ENCODE results near the gene TPCN2.

TPCN2 gene

DNA sequence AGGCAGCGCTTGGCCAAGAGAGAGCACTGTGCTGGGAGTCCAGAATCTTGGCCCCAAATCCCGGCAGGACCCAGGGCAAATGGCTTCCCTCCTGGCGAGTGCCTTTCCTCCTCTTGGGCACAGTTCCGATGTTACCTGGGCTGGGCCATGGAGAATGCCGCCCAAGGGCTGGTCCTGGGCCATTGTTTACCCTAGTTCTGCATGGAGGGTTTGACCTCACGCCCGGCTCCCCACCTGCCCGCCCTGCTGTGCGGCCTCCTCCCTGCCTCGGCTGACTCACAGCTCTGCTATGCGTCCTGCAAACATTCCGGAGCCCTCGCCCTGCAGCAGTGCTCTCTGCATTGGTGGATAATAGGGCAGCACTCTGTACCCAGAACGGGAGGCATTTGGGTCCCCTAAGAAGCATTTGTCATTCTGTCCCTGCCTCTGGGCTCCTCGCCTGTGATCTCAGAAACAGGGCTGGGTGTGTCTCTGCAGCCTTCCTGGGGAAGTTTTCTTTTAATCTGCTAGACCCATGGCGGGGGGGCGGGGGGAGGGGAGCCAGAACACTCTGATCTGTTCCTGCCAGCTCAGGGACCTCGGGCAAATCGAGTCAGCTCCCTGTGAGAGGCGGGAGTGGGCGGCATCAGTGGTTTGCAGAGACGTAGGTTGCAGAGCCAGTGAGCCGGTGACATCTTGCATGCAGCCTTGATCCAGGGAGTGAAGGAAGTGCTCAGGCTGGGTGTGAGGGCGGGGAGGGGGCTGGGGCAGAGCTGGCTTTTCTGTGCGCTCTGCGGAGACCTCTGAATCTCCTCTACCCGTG is 74.1 kb downstream of the TPCN2 start:
- H3K4me3 ChIP-seq (ENCODE audit: low read length) = peak overlapping the region; percentile 9
- no peak overlapping the region for H3K9ac ChIP-seq (ENCODE audit: low read length)
- peaks cover 4% of the 10 kb centered on the region for H3K4me1 ChIP-seq (ENCODE audit: control insufficient read depth, insufficient read depth, low read length)
- H3K36me3 ChIP-seq (ENCODE audit: control insufficient read depth, insufficient read depth, low read length) = no peaks in the 10 kb centered on the region
- no peaks in the 10 kb centered on the region for H3K27me3 ChIP-seq (ENCODE audit: control insufficient read depth, insufficient read depth, low read length)
- H3K27ac ChIP-seq (ENCODE audit: low read depth, low read length) = no peak overlapping the region

DNA sequence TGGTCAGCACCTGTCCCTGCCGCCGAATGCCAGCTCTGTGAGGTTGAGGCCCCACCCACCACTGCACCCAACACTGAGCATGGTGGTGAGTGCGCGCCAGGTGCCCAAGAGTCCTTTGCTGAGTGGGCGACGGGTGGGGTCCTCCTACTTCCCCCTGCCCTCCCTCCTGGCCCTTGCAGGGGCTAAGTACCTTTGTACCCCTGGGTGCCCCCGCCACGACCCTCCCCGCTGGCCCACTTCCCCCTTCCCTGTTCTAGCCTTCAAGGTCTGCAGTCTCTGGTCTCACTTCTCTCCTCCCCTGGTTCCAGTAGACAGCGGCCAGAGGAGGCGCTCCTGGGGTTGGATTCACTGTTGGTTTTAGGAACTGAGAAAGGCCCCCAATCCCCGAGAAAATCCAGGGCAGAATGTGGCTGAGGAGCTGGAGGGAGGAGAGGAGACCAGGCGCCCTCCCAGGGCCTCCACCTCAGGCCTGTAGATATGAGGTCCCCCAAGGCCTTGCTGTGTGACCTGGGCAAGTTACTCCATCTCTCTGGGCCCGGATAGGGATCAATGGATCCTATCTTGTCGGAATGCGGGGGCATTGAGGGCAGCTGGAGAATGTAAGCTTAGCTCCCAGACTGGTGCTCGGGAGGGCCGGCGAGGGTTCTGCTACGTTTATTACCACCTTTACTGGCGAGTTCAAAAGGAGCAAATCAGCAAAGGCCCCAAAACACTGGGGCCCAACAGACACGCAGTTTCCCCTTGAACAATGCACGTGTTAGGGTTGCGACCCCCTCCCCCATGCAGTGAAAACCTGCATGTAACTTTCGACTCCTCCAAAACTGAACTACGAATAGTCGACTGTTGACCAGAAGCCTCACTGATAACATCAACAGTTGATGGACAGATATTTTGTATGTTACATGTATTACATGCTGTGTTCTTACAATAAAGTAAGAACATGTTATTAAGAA is 75.1 kb downstream of the TPCN2 start:
- Histone ChIP-seq H3K36me3 (ENCODE audit: control insufficient read depth, insufficient read depth, low read length) (no peaks in the 10 kb centered on the region), H3K4me1 (ENCODE audit: control insufficient read depth, insufficient read depth, low read length) (peaks cover 4% of the 10 kb centered on the region), H3K27ac (ENCODE audit: low read depth, low read length) (no peak overlapping the region), H3K9ac (ENCODE audit: low read length) (no peak overlapping the region), H3K4me3 (ENCODE audit: low read length) (no peak overlapping the region), H3K27me3 (ENCODE audit: control insufficient read depth, insufficient read depth, low read length) (no peaks in the 10 kb centered on the region)

DNA sequence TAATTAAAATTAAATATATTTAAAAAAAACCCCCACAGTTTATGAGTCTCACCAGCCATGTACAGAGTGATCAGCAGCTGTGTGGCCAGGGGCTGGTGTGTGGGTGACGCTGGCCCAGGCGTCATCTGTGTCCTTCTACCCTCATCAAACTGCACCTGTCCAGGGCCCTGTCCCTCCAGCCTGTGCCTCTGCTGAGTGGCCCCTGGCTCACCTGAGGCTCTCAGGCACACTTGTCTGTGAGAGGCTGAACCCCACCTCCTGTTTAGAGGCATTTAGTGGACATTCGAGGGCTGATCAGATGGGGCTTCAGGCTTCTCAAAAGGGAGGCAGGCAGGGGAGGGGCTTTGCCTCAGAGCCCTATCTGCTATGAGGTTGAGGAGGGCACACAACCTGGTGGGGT is 77.1 kb downstream of the TPCN2 start:
- no peak overlapping the region for H3K4me3 ChIP-seq (ENCODE audit: low read length)
- H3K27ac ChIP-seq (ENCODE audit: low read depth, low read length) = no peak overlapping the region
- H3K9ac ChIP-seq (ENCODE audit: low read length) = no peak overlapping the region

DNA sequence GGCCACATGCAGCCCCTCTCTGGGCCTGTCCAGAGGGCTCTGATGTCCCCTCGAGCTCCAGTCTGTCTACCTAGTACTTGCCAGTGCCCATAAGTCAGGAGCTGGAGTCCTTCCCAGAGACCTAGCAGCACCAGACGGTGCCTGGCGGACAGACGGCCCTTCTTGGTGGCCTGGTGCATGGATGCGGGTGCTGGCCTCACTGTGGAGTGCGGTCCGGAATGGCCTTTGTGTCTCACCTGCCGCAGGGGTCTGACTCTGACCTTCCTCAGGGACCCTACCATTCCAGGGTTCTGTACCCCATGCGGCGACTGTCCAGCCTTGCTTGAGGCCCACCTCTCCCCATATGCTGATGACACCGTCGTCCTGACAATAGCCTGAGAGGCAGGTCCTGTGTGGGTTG is 77.6 kb downstream of the TPCN2 start:
- Histone ChIP-seq H3K4me1 (ENCODE audit: control insufficient read depth, insufficient read depth, low read length) (peaks cover 4% of the 10 kb centered on the region), H3K4me3 (ENCODE audit: low read length) (no peak overlapping the region), H3K36me3 (ENCODE audit: control insufficient read depth, insufficient read depth, low read length) (no peaks in the 10 kb centered on the region), H3K27me3 (ENCODE audit: control insufficient read depth, insufficient read depth, low read length) (no peaks in the 10 kb centered on the region), H3K9ac (ENCODE audit: low read length) (no peak overlapping the region), H3K27ac (ENCODE audit: low read depth, low read length) (no peak overlapping the region)

More for the DNA sequence above, 77.1 kb downstream of the TPCN2 start:
- Histone ChIP-seq H3K27me3 (ENCODE audit: control insufficient read depth, insufficient read depth, low read length) (no peaks in the 10 kb centered on the region), H3K4me1 (ENCODE audit: control insufficient read depth, insufficient read depth, low read length) (peaks cover 4% of the 10 kb centered on the region), H3K36me3 (ENCODE audit: control insufficient read depth, insufficient read depth, low read length) (no peaks in the 10 kb centered on the region)

DNA sequence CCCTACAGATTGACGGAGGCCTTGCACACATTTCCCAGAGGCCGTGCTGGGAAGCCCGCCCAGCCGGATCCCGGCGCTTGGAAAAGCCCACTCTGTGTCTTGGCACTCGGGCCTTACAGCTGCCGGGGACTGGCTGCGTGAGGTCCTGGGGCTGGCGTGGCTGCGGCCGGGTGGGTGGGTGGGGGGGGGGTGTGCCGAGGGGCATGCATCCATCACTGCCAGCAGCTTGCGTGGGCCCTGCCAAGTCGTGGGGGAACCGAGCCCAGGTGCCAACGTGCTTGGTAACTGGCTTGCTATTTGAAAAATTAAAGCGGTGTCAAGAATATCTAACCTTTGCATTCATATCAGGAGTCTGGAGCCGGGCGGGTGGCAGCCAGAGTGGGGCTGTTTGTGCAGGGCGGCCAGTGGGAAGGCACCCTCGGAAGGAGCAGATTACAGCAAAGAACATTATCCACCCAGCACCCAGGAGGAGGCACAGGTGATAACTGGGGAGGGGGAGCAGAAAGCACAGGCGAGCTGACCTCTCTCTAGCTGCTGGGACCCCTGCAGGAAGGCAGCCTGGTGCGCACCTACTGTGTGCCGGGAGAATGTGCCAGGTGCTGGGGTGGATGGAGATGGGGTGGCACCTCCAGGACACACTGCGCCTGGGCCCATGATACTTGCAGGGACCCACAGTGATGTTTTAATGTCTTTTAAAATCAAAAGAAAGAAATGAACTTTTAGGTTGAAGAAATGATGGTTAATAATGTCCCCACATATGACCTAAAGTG is 78.5 kb downstream of the TPCN2 start:
- H3K4me1 ChIP-seq (ENCODE audit: control insufficient read depth, insufficient read depth, low read length) = peaks cover 4% of the 10 kb centered on the region
- H3K9ac ChIP-seq (ENCODE audit: low read length) = no peak overlapping the region
- H3K4me3 ChIP-seq (ENCODE audit: low read length) = no peak overlapping the region
- H3K27me3 ChIP-seq (ENCODE audit: control insufficient read depth, insufficient read depth, low read length) = no peaks in the 10 kb centered on the region
- no peaks in the 10 kb centered on the region for H3K36me3 ChIP-seq (ENCODE audit: control insufficient read depth, insufficient read depth, low read length)
- H3K27ac ChIP-seq (ENCODE audit: low read depth, low read length) = no peak overlapping the region

- H3K27me3 ChIP-seq (ENCODE audit: control insufficient read depth, insufficient read depth, low read length) = no peaks in the 10 kb centered on the region
- no peak overlapping the region for H3K27ac ChIP-seq (ENCODE audit: low read depth, low read length)
- no peak overlapping the region for H3K9ac ChIP-seq (ENCODE audit: low read length)
These were observed 79.2 kb downstream of the TPCN2 start for GRCh38 chr11:69127884-69128283.

GRCh38 chr11:69129053-69129452 is 80.3 kb downstream of the TPCN2 start:
- no peak overlapping the region for H3K4me3 ChIP-seq (ENCODE audit: low read length)
- H3K4me1 ChIP-seq (ENCODE audit: control insufficient read depth, insufficient read depth, low read length) = no peaks in the 10 kb centered on the region
- H3K27ac ChIP-seq (ENCODE audit: low read depth, low read length) = no peak overlapping the region
- no peaks in the 10 kb centered on the region for H3K27me3 ChIP-seq (ENCODE audit: control insufficient read depth, insufficient read depth, low read length)
- no peaks in the 10 kb centered on the region for H3K36me3 ChIP-seq (ENCODE audit: control insufficient read depth, insufficient read depth, low read length)
- no peak overlapping the region for H3K9ac ChIP-seq (ENCODE audit: low read length)

More at GRCh38 chr11:69127884-69128283, 79.2 kb downstream of the TPCN2 start:
- Histone ChIP-seq H3K36me3 (ENCODE audit: control insufficient read depth, insufficient read depth, low read length) (no peaks in the 10 kb centered on the region), H3K4me1 (ENCODE audit: control insufficient read depth, insufficient read depth, low read length) (no peaks in the 10 kb centered on the region), H3K4me3 (ENCODE audit: low read length) (no peak overlapping the region)

- Histone ChIP-seq H3K27me3 (ENCODE audit: control insufficient read depth, insufficient read depth, low read length) (no peaks in the 10 kb centered on the region), H3K36me3 (ENCODE audit: control insufficient read depth, insufficient read depth, low read length) (no peaks in the 10 kb centered on the region), H3K27ac (ENCODE audit: low read depth, low read length) (no peak overlapping the region), H3K4me3 (ENCODE audit: low read length) (no peak overlapping the region), H3K4me1 (ENCODE audit: control insufficient read depth, insufficient read depth, low read length) (no peaks in the 10 kb centered on the region), H3K9ac (ENCODE audit: low read length) (no peak overlapping the region)
These were observed 80.9 kb downstream of the TPCN2 start for GRCh38 chr11:69129647-69130046.

- H3K27ac ChIP-seq (ENCODE audit: low read depth, low read length) = no peak overlapping the region
- no peaks in the 10 kb centered on the region for H3K27me3 ChIP-seq (ENCODE audit: control insufficient read depth, insufficient read depth, low read length)
- H3K9ac ChIP-seq (ENCODE audit: low read length) = no peak overlapping the region
- H3K4me3 ChIP-seq (ENCODE audit: low read length) = no peak overlapping the region
- no peaks in the 10 kb centered on the region for H3K4me1 ChIP-seq (ENCODE audit: control insufficient read depth, insufficient read depth, low read length)
- H3K36me3 ChIP-seq (ENCODE audit: control insufficient read depth, insufficient read depth, low read length) = no peaks in the 10 kb centered on the region
These were observed 81.9 kb downstream of the TPCN2 start for GRCh38 chr11:69130654-69131053.

- H3K27ac ChIP-seq (ENCODE audit: low read depth, low read length) = no peak overlapping the region
- no peaks in the 10 kb centered on the region for H3K27me3 ChIP-seq (ENCODE audit: control insufficient read depth, insufficient read depth, low read length)
- H3K36me3 ChIP-seq (ENCODE audit: control insufficient read depth, insufficient read depth, low read length) = no peaks in the 10 kb centered on the region
- H3K4me1 ChIP-seq (ENCODE audit: control insufficient read depth, insufficient read depth, low read length) = no peaks in the 10 kb centered on the region
- no peak overlapping the region for H3K4me3 ChIP-seq (ENCODE audit: low read length)
- no peak overlapping the region for H3K9ac ChIP-seq (ENCODE audit: low read length)
These were observed 82.4 kb downstream of the TPCN2 start for GRCh38 chr11:69131121-69131566.

DNA sequence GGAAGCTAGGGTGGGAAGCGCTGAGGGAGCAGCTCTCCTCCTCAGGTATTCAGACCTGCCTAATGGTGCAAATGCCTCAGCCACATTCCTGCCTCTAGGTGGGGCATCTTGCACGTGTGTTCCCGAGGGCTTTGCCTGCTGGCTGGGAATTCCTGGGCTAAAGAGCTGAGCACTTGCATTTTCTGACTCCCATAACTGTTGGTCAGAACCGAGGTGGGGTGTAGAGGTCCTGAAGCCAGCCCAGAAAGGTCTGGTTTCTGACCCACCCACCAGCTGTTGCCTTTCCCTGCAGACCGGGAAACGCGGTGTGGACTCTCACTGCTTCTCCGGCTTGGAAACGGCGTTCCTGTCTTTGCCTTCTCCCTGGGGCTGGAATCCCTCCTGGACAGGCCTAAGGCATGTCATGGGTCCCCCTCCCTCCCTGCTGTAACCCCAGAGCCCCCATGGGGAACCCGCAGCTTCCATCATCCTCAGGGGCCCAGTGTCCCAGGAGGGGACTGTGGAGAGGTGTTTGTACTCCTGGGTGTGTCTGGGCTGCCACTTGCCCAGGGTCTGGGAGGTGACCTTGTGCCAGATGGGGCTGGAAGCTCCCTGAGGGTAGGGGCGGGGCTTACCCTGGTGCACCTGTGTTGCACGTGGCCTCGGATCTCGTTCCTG is 83.0 kb downstream of the TPCN2 start:
- H3K4me1 ChIP-seq (ENCODE audit: control insufficient read depth, insufficient read depth, low read length) = no peaks in the 10 kb centered on the region
- H3K27ac ChIP-seq (ENCODE audit: low read depth, low read length) = no peak overlapping the region
- no peak overlapping the region for H3K4me3 ChIP-seq (ENCODE audit: low read length)
- H3K36me3 ChIP-seq (ENCODE audit: control insufficient read depth, insufficient read depth, low read length) = no peaks in the 10 kb centered on the region
- no peaks in the 10 kb centered on the region for H3K27me3 ChIP-seq (ENCODE audit: control insufficient read depth, insufficient read depth, low read length)
- H3K9ac ChIP-seq (ENCODE audit: low read length) = no peak overlapping the region

Data from rectal smooth muscle tissue (tissue), 1 donor.